Activated T-helper 1 cell treated with anti-CD3 and anti-CD28 coated beads, Interleukin-12 subunit alpha, Interleukin-12 subunit beta, Interleukin-2, Interleukin-4 antibody, amounts not matched to agents 30 ng/mL and 10 ng/mL and 1 ng/mL, durations not matched to agents 14 hours and 24 hours and 36 hours (primary cell): ENCODE results near the gene SEMA4F. TPM values are rescaled to one million over a fixed set of nuclear protein-coding genes. Genes with fewer than 3 reads are reported as not detected.

Experiments
- DNase-seq: peaks from one replicate; pipeline ENCODE4 v3.0.0; 2021; ENCODE audit warnings: low spot score
- H3K27ac Mint-ChIP-seq: one replicate; pipeline ENCODE4 v1.8.0; 2021; ENCODE audit warnings: mild to moderate bottlenecking, mixed read lengths
- H3K27me3 Mint-ChIP-seq: one replicate; pipeline ENCODE4 v1.8.0; 2022; ENCODE audit warnings: mild to moderate bottlenecking, moderate library complexity, mixed read lengths; ENCODE audit not compliant: insufficient read depth
- H3K36me3 Mint-ChIP-seq: one replicate; pipeline ENCODE4 v1.8.0; 2021; ENCODE audit warnings: low read depth, mixed read lengths
- H3K4me1 Mint-ChIP-seq: one replicate; pipeline ENCODE4 v1.8.0; 2021; ENCODE audit warnings: low read depth, mixed read lengths
- H3K4me3 Mint-ChIP-seq: one replicate; pipeline ENCODE4 v1.8.0; 2021; ENCODE audit warnings: mild to moderate bottlenecking, moderate library complexity, mixed read lengths
- H3K9me3 Mint-ChIP-seq: one replicate; pipeline ENCODE4 v1.8.0; 2021; ENCODE audit warnings: mixed read lengths
- intact Hi-C: fragments of 100-400 bp; cut with micrococcal nuclease; formaldehyde crosslinking; loops from one replicate; pipeline ENCODE4 v1.15.1; 2024
- total RNA-seq: library from RNA; stranded (reverse); gene quantifications from 2 replicates; pipeline ENCODE4 v1.2.3, GENCODE V29; 2022

SEMA4F gene
- total RNA-seq, 1 donor from 2014 or later = 3.2 TPM

DNA sequence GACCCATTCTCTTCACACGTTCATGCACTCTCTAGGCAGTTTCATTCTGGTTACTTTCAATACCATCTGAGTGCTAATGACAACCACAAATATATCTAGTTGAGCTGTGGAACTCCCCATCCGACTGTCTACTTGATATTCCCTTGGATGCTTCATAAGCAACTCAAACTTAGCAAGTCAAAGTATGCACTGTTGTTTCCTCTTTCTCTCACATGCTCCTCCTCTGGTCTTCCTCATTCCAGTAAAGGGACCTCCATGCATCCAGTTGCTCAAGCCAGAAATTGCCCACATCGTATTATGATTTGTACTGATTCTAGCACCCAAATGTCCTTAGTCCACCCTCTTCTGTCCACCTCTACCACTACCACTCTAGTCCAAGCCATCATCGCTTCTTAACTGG is 22.3 kb downstream of the SEMA4F start:
- H3K4me3 Mint-ChIP-seq = no peak overlapping the region
- no peaks in the 10 kb centered on the region for H3K27me3 Mint-ChIP-seq
- no peak overlapping the region for H3K27ac Mint-ChIP-seq
- H3K36me3 Mint-ChIP-seq = peaks cover 1% of the 10 kb centered on the region
- intact Hi-C loops = no loop called here
- DNase-seq = no peak
- H3K9me3 Mint-ChIP-seq = no peaks in the 10 kb centered on the region
- H3K4me1 Mint-ChIP-seq = no peaks in the 10 kb centered on the region

DNA sequence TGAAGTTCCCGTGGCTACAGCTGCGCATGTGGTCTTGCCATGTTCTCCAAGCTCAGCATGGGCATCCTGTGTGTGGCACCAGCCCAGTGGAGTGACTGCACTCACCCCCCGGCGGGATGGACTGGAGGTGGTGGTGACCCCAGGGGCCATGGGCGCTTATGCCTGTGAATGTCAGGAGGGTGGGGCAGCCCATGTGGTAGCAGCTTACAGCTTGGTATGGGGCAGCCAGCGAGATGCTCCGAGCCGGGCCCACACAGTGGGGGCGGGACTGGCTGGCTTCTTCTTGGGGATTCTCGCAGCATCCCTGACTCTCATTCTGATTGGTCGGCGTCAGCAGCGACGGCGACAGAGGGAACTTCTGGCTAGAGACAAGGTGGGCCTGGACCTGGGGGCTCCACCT is 25.6 kb downstream of the SEMA4F start:
- H3K4me1 Mint-ChIP-seq = no peaks in the 10 kb centered on the region
- peaks cover 1% of the 10 kb centered on the region for H3K36me3 Mint-ChIP-seq
- no peak for DNase-seq
- H3K27ac Mint-ChIP-seq = no peak overlapping the region
- no peak overlapping the region for H3K4me3 Mint-ChIP-seq
- H3K27me3 Mint-ChIP-seq = no peaks in the 10 kb centered on the region
- intact Hi-C loops = no loop called here
- H3K9me3 Mint-ChIP-seq = no peaks in the 10 kb centered on the region

DNA sequence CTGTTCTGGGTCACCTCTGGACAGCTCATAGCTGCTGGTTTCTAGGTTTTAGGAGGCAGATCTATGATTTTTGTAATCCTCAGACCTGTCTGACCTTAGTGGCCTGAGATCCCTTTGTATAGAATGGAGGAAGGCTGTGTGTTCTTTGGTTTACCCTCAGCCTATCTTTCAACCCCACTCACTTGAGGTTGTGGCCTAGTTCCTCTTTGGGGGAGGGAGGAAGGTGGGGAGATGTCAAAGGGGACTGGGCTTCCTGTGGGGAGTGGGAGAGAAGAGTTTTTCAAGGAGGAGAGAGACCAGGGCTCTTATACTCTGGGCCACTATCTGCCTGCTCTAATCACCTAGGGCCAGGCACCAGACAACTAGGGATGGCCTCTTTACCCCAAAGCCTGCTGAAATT is 28.5 kb downstream of the SEMA4F start:
- no peaks in the 10 kb centered on the region for H3K27me3 Mint-ChIP-seq
- no peaks in the 10 kb centered on the region for H3K9me3 Mint-ChIP-seq
- H3K4me1 Mint-ChIP-seq = no peaks in the 10 kb centered on the region
- no peak overlapping the region for H3K27ac Mint-ChIP-seq
- DNase-seq = no peak
- H3K36me3 Mint-ChIP-seq = no peaks in the 10 kb centered on the region
- intact Hi-C loops = no loop called here
- H3K4me3 Mint-ChIP-seq = no peak overlapping the region

DNA sequence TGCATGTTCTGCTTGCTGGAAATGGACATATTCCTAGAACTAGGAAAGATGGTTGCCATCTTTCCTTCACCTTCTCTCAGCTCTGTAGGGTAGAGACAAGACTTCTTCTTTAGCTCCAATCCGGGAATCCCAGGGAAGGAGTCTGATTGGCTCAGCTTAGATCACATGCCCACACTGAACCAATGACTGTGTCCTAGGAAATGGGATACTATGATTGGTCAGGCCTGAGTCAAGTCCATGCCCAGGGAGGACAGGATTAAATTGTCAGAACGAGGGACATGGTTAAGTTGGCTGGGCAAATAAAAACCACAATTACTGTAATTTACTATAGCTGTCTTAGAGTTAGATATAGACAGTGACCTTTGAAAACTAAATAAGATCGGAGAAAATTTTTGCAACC is 31.4 kb downstream of the SEMA4F start:
- Mint-ChIP-seq H3K4me3 (no peak overlapping the region), H3K36me3 (no peaks in the 10 kb centered on the region), H3K4me1 (no peaks in the 10 kb centered on the region), H3K27me3 (peaks cover 5% of the 10 kb centered on the region), H3K9me3 (no peaks in the 10 kb centered on the region), H3K27ac (no peak overlapping the region)
- intact Hi-C loops = no loop called here
- no peak for DNase-seq

DNA sequence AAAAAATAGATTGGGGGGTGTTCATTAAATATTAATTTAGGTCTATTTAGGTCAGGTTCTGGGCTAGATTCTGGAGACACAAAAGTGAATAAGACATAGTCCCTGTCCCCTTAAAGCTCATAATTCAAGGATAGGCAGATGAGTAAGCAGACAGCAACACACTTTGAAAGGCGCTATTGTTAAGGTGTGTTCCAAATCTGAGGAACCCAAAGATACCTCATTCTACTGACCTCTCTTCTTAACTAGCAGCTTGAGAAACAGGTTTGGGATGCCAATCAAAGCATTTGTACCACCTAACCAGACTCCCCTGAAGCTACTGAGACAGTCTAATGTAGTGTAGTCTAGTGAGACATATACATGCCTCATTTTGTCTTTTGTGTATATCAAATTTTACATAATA is 34.8 kb downstream of the SEMA4F start:
- Mint-ChIP-seq H3K27ac (no peak overlapping the region), H3K4me1 (no peaks in the 10 kb centered on the region), H3K4me3 (no peak overlapping the region), H3K36me3 (no peaks in the 10 kb centered on the region), H3K27me3 (peaks cover 13% of the 10 kb centered on the region), H3K9me3 (no peaks in the 10 kb centered on the region)
- DNase-seq = no peak
- intact Hi-C loops = no loop called here

DNA sequence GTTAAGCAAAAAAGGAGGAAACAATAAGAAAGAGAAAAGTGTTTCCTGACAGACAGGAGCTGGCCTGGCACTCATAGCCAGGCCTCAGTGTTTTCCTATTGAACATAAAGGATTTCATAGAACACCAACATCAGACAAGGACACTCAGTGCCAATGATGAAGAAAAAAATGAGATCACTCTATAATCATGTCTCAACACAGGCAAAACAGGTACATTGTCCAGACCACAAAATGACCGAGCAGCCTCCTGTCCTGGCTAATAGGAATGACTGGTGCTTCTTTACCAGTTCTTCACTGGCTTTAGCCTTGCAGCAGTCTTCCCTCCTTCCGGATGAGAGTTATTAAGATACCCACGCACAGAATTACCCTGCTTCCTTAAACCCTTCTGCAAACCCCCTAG is 35.6 kb downstream of the SEMA4F start:
- no peaks in the 10 kb centered on the region for H3K36me3 Mint-ChIP-seq
- H3K27me3 Mint-ChIP-seq = peaks cover 13% of the 10 kb centered on the region
- no peaks in the 10 kb centered on the region for H3K4me1 Mint-ChIP-seq
- H3K4me3 Mint-ChIP-seq = no peak overlapping the region
- DNase-seq = no peak
- no peak overlapping the region for H3K27ac Mint-ChIP-seq
- intact Hi-C loops = loop anchor here (1.0 to 5.0 kb wide), 2 partner anchors 187 to 938 kb away; no protein-coding TSS in a partner anchor
- H3K9me3 Mint-ChIP-seq = no peaks in the 10 kb centered on the region

DNA sequence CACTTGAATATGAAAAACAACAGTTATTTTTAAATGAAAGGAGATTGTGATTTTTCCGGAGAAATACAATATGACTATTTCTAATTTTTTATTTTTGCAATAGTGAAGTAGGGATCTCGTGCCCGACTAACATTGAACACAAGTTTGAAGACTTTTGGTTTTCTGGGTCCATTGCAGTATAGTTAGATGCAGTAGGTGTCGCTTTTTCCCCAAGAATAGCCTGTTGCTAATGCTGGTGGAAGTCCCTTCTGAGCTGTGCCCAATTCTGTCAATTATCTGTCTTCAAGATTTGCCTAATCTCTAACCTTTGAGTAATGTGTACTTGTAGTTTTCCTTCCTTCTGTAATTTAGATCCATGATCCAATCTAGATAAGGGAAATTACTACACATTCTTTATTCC is 36.5 kb downstream of the SEMA4F start:
- H3K27me3 Mint-ChIP-seq = peaks cover 13% of the 10 kb centered on the region
- no peak overlapping the region for H3K27ac Mint-ChIP-seq
- H3K9me3 Mint-ChIP-seq = no peaks in the 10 kb centered on the region
- H3K36me3 Mint-ChIP-seq = no peaks in the 10 kb centered on the region
- intact Hi-C loops = loop anchor here (1.0 to 5.0 kb wide), 2 partner anchors 186 to 937 kb away; no protein-coding TSS in a partner anchor
- DNase-seq = no peak
- H3K4me1 Mint-ChIP-seq = no peaks in the 10 kb centered on the region
- no peak overlapping the region for H3K4me3 Mint-ChIP-seq

DNA sequence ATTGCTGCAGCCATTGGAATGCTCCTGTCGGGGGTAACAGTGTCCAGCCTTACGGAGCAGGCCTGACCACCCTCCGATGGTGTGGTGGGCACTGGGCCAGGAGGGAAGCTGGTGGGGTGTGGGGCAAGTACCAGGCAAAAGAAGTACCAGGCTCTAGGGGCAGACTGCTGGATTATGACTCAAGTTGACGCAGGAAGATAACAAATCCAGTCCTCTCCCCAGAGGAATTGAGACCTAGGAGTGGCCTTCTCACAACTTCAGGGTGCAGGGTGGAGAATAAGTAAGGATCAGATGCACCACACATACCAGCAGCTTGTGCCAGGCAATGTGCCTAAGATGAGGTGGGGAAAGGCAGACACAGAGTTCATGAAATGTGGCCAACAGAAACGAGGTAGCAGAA is 37.9 kb downstream of the SEMA4F start:
- H3K36me3 Mint-ChIP-seq = no peaks in the 10 kb centered on the region
- intact Hi-C loops = loop anchor here (5.0 kb wide), 1 partner anchor 935 kb away; no protein-coding TSS in a partner anchor
- H3K4me1 Mint-ChIP-seq = no peaks in the 10 kb centered on the region
- H3K4me3 Mint-ChIP-seq = no peak overlapping the region
- DNase-seq = no peak
- no peaks in the 10 kb centered on the region for H3K9me3 Mint-ChIP-seq
- no peak overlapping the region for H3K27ac Mint-ChIP-seq
- peaks cover 13% of the 10 kb centered on the region for H3K27me3 Mint-ChIP-seq

DNA sequence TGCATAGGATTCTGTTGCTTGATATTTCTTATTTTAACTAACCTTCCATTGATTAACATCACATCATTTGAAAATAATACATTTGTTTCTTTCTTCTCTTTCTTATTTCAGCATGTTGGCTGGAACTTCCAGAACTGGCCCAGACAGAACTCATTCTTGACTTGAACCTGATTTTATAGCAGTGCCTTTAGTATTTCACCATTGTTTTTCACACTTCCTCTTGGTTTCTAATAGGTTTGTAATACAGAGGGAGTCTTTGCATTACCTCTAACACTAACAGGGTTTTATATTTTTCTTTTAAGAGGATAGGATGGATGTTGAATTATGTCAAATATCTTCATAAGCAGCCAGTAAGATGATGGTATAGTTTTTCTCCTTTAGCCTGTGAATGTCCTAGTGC is 39.2 kb downstream of the SEMA4F start:
- H3K27ac Mint-ChIP-seq = no peak overlapping the region
- H3K9me3 Mint-ChIP-seq = no peaks in the 10 kb centered on the region
- DNase-seq = no peak
- no peaks in the 10 kb centered on the region for H3K36me3 Mint-ChIP-seq
- H3K4me3 Mint-ChIP-seq = no peak overlapping the region
- no peaks in the 10 kb centered on the region for H3K4me1 Mint-ChIP-seq
- intact Hi-C loops = loop anchor here (5.0 kb wide), 1 partner anchor 934 kb away; no protein-coding TSS in a partner anchor
- H3K27me3 Mint-ChIP-seq = peaks cover 13% of the 10 kb centered on the region

DNA sequence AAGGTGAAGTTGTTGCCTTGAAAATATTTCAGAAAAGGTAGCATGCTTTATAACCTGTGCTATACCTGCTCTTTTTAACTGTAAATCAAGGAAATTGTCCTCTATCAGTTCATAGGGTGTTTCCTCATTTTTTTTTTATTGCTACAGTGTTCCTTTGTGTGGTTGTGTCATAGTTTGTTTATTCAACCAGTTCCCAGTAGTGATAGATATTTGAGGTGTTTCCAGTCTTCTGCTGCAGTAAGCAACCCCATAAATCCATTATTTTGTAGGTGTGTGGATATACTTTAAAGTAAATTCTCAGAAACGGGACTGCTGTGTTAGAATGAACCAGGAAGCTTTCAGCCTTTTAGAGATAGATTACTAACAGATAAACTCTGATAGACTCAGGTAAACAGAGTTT is 39.6 kb downstream of the SEMA4F start:
- Mint-ChIP-seq H3K9me3 (no peaks in the 10 kb centered on the region), H3K27me3 (peaks cover 13% of the 10 kb centered on the region), H3K27ac (no peak overlapping the region), H3K4me1 (no peaks in the 10 kb centered on the region), H3K4me3 (no peak overlapping the region), H3K36me3 (no peaks in the 10 kb centered on the region)
- intact Hi-C loops = loop anchor here (5.0 kb wide), 1 partner anchor 934 kb away; no protein-coding TSS in a partner anchor
- DNase-seq = no peak

DNA sequence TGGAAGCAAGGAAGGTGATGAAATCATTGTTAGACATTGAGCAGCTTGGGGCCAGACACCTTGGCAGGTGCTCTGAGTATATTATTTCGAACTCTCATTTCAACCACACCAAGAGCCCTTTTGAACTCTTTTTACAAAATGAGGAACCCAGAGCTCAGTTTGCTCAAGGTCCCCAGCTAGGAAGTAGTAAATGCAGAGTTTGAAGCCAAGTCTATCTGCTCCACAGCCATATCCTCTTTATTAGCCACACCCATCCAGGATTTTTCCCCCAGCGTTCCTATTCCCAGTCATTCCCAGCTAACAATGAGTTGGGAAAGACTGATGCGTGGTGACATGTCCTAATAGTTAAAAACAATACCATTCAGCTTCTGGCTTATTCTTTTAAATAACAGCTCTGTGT is 40.2 kb downstream of the SEMA4F start:
- Mint-ChIP-seq H3K9me3 (no peaks in the 10 kb centered on the region), H3K4me1 (no peaks in the 10 kb centered on the region), H3K27ac (no peak overlapping the region), H3K36me3 (no peaks in the 10 kb centered on the region), H3K4me3 (no peak overlapping the region), H3K27me3 (peaks cover 13% of the 10 kb centered on the region)
- intact Hi-C loops = loop anchor here (5.0 kb wide), 1 partner anchor 933 kb away; no protein-coding TSS in a partner anchor
- no peak for DNase-seq

DNA sequence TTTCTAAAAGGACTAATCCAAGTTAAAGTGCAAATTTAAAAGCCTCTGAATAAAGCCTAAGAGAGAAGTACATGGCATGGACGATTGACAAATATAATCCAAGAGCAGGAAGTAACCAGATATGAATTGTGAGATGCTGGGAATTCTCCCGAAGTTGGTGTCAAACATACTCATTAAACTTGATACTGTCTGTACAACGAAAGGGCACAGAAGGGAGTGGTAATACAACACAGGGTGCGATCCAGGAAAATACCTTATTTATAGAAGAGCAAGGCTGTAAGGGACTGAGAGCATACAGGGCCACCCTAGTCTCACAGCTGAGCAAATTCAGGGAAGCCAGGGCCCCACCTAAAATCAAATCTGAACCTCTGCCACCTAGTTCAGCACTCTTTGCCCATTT is 41.6 kb downstream of the SEMA4F start:
- Mint-ChIP-seq H3K36me3 (no peaks in the 10 kb centered on the region), H3K9me3 (no peaks in the 10 kb centered on the region), H3K27ac (no peak overlapping the region), H3K27me3 (peaks cover 7% of the 10 kb centered on the region), H3K4me3 (no peak overlapping the region), H3K4me1 (no peaks in the 10 kb centered on the region)
- intact Hi-C loops = no loop called here
- DNase-seq = no peak

DNA sequence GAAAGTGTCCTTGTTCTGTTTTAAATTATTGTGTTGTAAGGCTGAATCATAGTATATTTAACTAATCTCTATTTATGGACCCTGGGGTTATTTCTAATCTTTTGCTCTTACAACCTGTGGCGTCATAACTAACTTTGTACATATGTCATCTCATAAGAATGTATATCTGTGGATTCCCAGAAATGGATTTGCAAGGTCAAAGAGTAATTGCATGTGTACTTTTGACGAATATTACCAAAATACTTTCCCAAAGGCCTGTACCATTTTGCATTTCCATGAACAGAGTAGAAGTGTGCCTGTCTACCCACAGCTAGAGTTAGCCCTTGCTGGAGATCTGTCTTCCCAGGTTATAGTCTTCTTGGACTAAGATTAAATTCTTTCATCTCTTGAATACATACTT is 42.8 kb downstream of the SEMA4F start:
- intact Hi-C loops = no loop called here
- Mint-ChIP-seq H3K4me3 (no peak overlapping the region), H3K4me1 (no peaks in the 10 kb centered on the region), H3K9me3 (no peaks in the 10 kb centered on the region), H3K27ac (no peak overlapping the region), H3K27me3 (peaks cover 10% of the 10 kb centered on the region), H3K36me3 (no peaks in the 10 kb centered on the region)
- DNase-seq = no peak

DNA sequence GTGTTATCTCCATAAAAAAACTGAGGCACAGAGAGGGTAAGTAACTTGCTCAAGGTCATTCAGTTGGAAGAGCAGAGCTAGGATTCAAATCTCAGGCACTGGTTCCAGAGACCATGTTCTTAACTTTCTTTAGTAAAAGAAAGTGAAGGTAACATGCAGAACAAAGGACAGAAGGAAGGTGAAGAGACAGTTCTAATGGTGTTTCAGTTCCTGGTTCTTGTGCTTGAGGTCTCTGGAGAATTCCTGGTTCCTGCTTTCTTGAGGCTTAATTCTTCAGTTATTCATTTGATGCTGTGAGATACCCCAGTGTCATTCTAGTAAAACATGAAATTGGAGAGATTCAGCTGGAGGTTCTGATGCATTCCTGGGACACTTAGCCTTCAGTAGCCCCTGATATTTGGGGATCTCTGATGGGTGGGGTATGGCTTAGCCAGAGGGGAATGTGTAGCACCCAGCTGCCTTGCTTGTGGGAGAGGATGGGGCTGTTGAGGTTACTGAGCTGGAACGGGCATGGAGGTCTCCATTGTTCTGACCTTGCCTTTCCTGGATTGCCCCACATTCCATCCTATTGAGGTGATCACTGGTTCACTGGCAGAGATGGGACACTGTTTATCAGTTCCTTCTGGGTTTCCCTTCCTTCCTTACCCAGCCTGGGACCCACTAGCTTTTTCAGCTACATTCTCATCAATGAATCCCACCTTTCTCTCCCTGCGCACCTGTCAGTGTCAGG is 46.8 kb downstream of the SEMA4F start:
- DNase-seq = no peak
- no peak overlapping the region for H3K4me3 Mint-ChIP-seq
- no peaks in the 10 kb centered on the region for H3K4me1 Mint-ChIP-seq
- H3K36me3 Mint-ChIP-seq = no peaks in the 10 kb centered on the region
- H3K27ac Mint-ChIP-seq = no peak overlapping the region
- peaks cover 6% of the 10 kb centered on the region for H3K27me3 Mint-ChIP-seq
- H3K9me3 Mint-ChIP-seq = no peaks in the 10 kb centered on the region
- intact Hi-C loops = no loop called here
